ENCODE data around the gene CASP10.

DNA sequence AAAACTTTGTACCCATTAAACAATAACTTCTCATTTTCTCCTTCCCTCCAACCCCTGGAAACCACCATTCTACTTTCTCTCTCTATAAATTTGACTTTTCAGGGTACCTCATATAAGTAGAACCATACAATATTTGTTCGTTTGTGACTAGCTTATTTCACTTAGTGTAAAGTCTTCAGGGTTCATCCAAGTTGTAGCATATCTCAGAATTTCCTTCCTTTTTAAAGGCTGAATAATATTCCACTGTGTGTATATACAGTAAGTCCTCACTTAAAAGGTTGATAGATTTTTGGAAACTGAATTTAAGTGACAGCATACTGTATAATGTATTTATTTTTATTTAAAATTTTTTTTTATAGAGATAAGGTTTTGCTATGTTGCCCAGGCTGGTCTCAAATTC is 13.9 kb downstream of the CASP10 start:
- TF ChIP-seq, protein P1, sequence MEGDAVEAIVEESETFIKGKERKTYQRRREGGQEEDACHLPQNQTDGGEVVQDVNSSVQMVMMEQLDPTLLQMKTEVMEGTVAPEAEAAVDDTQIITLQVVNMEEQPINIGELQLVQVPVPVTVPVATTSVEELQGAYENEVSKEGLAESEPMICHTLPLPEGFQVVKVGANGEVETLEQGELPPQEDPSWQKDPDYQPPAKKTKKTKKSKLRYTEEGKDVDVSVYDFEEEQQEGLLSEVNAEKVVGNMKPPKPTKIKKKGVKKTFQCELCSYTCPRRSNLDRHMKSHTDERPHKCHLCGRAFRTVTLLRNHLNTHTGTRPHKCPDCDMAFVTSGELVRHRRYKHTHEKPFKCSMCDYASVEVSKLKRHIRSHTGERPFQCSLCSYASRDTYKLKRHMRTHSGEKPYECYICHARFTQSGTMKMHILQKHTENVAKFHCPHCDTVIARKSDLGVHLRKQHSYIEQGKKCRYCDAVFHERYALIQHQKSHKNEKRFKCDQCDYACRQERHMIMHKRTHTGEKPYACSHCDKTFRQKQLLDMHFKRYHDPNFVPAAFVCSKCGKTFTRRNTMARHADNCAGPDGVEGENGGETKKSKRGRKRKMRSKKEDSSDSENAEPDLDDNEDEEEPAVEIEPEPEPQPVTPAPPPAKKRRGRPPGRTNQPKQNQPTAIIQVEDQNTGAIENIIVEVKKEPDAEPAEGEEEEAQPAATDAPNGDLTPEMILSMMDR (IDR thresholded peaks at IDR 0.05), result no peak
- no peak for TF ChIP-seq POLR2A (IDR thresholded peaks at IDR 0.05)

Measured in Peyer's patch (tissue), 4 donors.